ENCODE data around the gene TAOK1. TPM values are rescaled to one million over a fixed set of nuclear protein-coding genes. Genes with fewer than 3 reads are reported as not detected.

TAOK1 gene
- total and polyA plus RNA-seq, 2 of the 13 experiments (the other 11 are each of a cell fraction or from before 2014, with no cell fraction given), result 14.1 to 23.0 TPM

DNA sequence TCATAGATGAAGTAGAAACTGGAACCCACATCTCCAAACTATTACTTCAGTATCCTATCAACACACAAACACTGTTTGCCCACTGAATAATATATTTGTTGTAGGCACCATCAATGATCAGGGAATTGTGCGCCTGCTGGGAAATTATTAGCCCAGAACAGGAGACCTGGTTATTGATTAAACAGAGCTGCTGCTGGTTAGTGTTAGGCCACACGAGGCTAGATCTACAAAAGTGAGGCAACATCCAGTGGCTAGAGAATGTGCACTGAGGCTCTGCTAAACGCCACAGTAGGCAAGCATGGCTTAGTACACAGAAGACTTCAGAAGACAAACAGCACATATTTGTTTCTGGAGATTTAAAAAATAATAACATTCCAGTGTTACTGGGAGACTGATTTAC, 165.7 kb downstream of the TAOK1 start (continued):
- TF ChIP-seq, protein P1, sequence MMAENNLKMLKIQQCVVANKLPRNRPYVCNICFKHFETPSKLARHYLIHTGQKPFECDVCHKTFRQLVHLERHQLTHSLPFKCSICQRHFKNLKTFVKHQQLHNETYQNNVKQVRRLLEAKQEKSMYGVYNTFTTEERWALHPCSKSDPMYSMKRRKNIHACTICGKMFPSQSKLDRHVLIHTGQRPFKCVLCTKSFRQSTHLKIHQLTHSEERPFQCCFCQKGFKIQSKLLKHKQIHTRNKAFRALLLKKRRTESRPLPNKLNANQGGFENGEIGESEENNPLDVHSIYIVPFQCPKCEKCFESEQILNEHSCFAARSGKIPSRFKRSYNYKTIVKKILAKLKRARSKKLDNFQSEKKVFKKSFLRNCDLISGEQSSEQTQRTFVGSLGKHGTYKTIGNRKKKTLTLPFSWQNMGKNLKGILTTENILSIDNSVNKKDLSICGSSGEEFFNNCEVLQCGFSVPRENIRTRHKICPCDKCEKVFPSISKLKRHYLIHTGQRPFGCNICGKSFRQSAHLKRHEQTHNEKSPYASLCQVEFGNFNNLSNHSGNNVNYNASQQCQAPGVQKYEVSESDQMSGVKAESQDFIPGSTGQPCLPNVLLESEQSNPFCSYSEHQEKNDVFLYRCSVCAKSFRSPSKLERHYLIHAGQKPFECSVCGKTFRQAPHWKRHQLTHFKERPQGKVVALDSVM (CRISPR knock-in tag; IDR thresholded peaks at IDR 0.05), result peak; percentile 44; the same call in 1 of the 2 replicates
- TF ChIP-seq MLLT10 (CRISPR knock-in tag; IDR thresholded peaks at IDR 0.05) (no peak), ZNF572 (CRISPR knock-in tag; IDR thresholded peaks at IDR 0.05) (no peak), ZFY (CRISPR knock-in tag; IDR thresholded peaks at IDR 0.05) (0 out of 2 replicates have a peak, but pooled peaks have one; percentile 22), ZNF891 (CRISPR knock-in tag; IDR thresholded peaks at IDR 0.05) (no peak), DPF2 (CRISPR knock-in tag; IDR thresholded peaks at IDR 0.05; ENCODE audit: borderline replicate concordance, low read depth) (0 out of 2 replicates have a peak, but pooled peaks have one; percentile 32), CBX1 (IDR thresholded peaks at IDR 0.05; ENCODE audit: low read depth) (no peak), TBX2 (CRISPR knock-in tag; IDR thresholded peaks at IDR 0.05; ENCODE audit: borderline replicate concordance) (peak; percentile 66; the same call in 1 of the 2 replicates), MBD4 (IDR thresholded peaks at IDR 0.05; ENCODE audit: borderline replicate concordance, low read length) (no peak), KDM4B (CRISPR knock-in tag; IDR thresholded peaks at IDR 0.05) (no peak), CHD2 (IDR thresholded peaks at IDR 0.05; ENCODE audit: low read depth, low read length) (no peak), FOXA1 (IDR thresholded peaks at IDR 0.05) (no peak), FOXA1 (CRISPR knock-in tag; IDR thresholded peaks at IDR 0.05) (peak; percentile 63), SAP130 (CRISPR knock-in tag; IDR thresholded peaks at IDR 0.05; ENCODE audit: low read depth) (peak; percentile 88)
- TF ChIP-seq, protein P2, sequence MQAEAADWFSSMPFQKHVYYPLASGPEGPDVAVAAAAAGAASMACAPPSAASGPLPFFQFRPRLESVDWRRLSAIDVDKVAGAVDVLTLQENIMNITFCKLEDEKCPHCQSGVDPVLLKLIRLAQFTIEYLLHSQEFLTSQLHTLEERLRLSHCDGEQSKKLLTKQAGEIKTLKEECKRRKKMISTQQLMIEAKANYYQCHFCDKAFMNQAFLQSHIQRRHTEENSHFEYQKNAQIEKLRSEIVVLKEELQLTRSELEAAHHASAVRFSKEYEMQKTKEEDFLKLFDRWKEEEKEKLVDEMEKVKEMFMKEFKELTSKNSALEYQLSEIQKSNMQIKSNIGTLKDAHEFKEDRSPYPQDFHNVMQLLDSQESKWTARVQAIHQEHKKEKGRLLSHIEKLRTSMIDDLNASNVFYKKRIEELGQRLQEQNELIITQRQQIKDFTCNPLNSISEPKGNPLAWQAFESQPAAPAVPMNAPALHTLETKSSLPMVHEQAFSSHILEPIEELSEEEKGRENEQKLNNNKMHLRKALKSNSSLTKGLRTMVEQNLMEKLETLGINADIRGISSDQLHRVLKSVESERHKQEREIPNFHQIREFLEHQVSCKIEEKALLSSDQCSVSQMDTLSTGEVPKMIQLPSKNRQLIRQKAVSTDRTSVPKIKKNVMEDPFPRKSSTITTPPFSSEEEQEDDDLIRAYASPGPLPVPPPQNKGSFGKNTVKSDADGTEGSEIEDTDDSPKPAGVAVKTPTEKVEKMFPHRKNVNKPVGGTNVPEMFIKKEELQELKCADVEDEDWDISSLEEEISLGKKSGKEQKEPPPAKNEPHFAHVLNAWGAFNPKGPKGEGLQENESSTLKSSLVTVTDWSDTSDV (CRISPR knock-in tag; IDR thresholded peaks at IDR 0.05), result no peak
- TF ChIP-seq, protein P3, sequence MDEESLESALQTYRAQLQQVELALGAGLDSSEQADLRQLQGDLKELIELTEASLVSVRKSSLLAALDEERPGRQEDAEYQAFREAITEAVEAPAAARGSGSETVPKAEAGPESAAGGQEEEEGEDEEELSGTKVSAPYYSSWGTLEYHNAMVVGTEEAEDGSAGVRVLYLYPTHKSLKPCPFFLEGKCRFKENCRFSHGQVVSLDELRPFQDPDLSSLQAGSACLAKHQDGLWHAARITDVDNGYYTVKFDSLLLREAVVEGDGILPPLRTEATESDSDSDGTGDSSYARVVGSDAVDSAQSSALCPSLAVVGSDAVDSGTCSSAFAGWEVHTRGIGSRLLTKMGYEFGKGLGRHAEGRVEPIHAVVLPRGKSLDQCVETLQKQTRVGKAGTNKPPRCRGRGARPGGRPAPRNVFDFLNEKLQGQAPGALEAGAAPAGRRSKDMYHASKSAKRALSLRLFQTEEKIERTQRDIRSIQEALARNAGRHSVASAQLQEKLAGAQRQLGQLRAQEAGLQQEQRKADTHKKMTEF (CRISPR knock-in tag; IDR thresholded peaks at IDR 0.05), result peak; percentile 68
- TF ChIP-seq, protein P4, sequence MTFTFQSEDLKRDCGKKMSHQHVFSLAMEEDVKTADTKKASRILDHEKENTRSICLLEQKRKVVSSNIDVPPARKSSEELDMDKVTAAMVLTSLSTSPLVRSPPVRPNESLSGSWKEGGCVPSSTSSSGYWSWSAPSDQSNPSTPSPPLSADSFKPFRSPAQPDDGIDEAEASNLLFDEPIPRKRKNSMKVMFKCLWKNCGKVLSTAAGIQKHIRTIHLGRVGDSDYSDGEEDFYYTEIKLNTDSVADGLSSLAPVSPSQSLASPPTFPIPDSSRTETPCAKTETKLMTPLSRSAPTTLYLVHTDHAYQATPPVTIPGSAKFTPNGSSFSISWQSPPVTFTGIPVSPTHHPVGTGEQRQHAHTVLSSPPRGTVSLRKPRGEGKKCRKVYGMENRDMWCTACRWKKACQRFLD (CRISPR knock-in tag; IDR thresholded peaks at IDR 0.05; ENCODE audit: borderline replicate concordance), result no peak
- TF ChIP-seq, protein P5, sequence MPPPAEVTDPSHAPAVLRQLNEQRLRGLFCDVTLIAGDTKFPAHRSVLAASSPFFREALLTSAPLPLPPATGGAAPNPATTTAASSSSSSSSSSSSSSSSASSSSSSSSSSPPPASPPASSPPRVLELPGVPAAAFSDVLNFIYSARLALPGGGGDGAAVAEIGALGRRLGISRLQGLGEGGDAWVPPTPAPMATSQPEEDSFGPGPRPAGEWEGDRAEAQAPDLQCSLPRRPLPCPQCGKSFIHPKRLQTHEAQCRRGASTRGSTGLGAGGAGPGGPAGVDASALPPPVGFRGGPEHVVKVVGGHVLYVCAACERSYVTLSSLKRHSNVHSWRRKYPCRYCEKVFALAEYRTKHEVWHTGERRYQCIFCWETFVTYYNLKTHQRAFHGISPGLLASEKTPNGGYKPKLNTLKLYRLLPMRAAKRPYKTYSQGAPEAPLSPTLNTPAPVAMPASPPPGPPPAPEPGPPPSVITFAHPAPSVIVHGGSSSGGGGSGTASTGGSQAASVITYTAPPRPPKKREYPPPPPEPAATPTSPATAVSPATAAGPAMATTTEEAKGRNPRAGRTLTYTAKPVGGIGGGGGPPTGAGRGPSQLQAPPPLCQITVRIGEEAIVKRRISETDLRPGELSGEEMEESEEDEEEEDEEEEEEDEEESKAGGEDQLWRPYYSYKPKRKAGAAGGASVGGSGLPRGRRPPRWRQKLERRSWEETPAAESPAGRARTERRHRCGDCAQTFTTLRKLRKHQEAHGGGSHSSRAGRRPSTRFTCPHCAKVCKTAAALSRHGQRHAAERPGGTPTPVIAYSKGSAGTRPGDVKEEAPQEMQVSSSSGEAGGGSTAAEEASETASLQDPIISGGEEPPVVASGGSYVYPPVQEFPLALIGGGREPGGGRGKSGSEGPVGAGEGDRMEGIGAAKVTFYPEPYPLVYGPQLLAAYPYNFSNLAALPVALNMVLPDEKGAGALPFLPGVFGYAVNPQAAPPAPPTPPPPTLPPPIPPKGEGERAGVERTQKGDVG (CRISPR knock-in tag; IDR thresholded peaks at IDR 0.05; ENCODE audit: borderline replicate concordance), result no peak
- TF ChIP-seq, protein P6, sequence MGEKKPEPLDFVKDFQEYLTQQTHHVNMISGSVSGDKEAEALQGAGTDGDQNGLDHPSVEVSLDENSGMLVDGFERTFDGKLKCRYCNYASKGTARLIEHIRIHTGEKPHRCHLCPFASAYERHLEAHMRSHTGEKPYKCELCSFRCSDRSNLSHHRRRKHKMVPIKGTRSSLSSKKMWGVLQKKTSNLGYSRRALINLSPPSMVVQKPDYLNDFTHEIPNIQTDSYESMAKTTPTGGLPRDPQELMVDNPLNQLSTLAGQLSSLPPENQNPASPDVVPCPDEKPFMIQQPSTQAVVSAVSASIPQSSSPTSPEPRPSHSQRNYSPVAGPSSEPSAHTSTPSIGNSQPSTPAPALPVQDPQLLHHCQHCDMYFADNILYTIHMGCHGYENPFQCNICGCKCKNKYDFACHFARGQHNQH (CRISPR knock-in tag; IDR thresholded peaks at IDR 0.05), result 0 out of 2 replicates have a peak, but pooled peaks have one; percentile 28

Measured in HepG2 (cell line).